HG03095 (cell line): ENCODE results near the gene GIN1.
"Not testable (repeated sequence)": the region's sequence is repeated elsewhere in the genome, so short reads cannot be mapped to it uniquely, and the experiment has no call there.

Experiments
- ATAC-seq: cut with Tn5 transposase; IDR thresholded peaks from one replicate; pipeline ENCODE4 v1.9.1; 2021; ENCODE audit warnings: moderate library complexity; ENCODE audit not compliant: unreplicated experiment

The GIN1 gene

DNA sequence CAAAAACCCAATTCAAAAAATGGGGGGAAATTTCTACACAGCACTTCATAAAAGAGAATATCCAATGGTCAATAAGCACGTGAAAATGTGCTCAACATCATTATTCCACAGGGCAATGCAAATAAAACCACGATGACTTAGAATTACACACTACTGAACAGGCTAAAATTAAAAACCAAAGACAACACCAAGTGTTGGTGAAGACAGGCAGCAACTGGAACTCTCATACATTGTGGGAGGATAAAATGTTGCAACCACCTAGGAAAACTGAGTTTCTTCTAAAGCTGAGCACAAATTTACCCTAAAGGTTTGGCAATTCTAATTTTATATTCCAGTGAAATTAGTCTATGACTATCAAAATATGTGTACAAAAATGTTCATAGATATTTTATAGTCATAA lies 9.5 kb downstream of the GIN1 start:
- no peak for ATAC-seq

DNA sequence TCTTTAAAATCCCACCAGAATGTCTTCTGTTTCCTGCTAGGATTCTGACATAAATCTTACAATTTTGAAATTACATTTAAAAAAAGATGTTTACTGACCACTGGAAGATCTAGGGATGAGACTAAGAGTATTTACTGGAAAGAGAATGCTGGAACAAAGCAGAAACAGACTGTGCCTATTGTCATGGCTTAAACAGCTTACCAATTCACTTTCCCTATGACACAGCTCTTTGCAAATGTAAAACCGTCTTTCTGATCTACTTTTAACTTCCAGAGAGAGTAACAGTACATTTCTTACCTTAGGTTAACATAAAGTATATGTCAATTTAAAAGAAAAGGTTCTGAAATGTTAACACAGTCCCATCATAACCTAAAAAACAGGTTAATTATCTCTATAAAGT lies 10.7 kb downstream of the GIN1 start:
- no peak for ATAC-seq

DNA sequence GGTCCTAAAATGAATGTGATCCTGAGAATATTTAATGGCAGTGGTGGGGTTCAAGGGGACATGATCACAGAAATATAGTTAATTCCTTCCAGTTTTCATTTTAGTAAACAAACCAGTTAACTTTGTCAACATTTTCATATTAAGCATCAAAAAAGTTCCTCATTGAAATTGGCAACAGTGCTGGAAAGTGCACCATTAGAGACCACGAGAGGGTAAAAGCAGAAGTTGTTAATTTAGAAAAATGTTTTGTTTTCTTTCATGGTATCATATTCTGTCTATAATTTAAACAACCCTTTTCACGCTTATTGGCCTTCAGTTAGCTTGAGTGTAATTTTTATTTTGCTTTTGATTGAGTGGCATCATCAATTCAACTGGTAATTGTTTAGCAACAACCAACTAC lies 11.9 kb downstream of the GIN1 start:
- ATAC-seq: no peak

DNA sequence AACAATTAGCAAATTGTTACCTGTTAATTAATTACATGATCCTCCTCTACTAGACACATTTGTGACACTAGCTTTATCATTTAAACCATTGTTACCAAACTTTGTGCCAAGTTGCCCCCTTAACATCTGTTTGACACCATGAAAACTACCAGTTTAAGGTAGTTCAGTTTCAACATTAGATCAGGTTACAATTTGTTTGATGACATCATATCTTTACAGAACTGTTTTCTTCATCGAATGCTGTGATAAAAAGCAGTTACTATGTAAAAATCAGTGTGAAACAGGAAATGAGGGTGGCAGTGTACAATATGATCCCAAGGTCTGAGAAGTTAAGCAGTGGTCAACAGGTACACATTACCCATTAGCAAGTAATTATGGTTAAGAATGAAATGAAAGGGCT lies 17.7 kb downstream of the GIN1 start:
- ATAC-seq: no peak

DNA sequence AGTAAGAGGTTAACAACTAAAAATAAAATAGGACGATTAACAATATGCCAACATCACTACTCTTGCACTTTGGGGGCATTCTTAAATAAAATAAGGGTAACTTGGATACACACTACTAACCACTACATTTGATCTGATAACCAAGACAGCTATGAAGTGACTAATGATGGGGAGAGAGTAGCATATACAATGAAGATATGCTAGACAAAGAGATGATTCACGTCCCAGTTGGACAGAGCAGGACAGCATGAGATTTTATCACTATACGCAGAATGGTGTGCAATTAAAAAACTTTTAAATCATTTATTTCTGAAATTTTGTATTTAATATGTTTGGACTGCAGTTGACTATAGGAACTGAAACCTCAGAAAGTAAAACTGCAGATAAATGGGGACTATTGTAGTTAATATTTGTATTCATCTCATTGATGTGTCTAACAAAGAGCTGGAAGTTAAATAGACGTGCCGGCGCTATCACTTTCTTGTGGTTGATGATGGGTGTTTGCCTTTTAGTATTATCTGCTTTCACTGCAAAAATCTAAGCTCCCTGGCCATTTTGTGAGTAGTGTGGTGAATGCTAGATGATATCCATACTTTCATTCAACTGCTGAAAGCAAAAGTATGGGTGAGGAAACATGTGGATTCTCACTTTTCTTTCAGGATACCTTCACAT lies 18.7 kb downstream of the GIN1 start:
- no peak for ATAC-seq

DNA sequence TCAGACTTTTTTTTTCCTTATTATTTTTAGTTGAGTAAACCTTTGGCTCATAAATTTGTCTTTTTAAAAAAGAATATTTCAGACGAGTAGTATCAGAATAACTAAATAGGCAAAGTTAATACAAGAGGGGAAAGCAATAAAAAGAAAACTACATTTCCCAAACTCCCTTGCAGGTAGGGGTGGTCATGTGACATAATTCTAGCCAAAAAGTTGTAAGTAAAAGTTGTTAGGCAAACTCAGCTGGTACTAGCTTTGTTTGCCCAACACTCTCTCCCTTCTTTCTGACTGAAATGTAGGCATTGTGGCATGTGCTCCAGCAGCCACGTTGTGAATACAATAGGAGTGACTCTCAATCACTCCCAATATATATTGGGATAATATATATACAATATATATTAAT lies 20.9 kb downstream of the GIN1 start:
- no peak for ATAC-seq

DNA sequence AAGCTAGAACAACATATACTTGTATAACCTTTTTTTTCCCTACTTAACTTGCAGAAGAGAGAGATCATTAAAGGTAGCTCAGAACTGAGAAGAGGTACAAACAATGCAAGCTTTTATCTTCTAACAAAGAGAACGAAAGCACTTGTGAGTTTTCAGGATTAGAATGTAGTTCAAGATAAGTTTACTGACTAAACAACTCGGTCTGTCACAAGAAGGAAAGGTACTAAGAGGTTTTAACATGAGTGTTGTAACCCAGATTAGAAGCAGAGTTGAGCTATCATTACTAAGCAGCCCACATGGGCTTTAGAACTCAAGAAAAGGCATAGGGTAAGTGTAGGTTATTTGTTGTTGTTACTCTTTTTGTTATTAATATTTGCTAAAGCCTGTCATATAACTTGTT lies 25.2 kb downstream of the GIN1 start:
- ATAC-seq: no peak

DNA sequence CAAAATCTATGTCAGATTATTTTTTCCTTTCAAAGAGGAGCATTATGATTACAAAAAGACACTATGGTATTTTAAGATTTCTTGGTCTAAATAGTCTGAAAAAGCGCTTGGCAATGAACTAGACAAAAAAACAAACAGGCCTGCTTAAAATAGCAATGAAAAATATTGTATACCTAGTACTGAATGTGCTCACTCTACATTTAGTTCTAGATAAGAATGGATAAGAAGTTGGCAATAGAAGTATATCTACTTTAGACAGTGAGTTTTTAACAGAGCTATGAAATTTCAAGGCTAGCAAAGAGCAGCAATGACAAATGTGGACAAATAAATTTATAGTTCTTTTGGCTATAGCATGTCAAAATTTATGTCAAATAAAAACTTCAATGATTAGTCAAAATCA lies 26.2 kb downstream of the GIN1 start:
- no peak for ATAC-seq

DNA sequence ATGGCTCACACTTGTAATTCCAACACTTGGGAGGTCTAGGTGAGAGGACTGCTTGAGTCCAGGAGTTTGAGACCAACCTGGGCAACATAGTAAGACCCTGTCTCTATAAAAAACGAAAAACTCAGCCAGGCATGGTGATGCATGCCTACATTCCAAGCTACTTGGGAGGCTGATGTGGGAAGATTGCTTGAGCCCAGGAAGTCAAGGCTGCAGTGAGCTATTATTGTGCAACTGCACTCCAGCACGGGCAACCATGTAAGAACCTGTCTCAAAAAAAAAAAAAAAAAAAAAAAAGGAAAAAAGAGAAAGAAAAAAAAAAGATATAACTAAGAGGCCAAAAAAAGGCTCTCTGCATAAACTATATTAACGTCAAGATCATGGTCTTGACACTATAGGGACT lies 27.3 kb downstream of the GIN1 start:
- no peak for ATAC-seq

DNA sequence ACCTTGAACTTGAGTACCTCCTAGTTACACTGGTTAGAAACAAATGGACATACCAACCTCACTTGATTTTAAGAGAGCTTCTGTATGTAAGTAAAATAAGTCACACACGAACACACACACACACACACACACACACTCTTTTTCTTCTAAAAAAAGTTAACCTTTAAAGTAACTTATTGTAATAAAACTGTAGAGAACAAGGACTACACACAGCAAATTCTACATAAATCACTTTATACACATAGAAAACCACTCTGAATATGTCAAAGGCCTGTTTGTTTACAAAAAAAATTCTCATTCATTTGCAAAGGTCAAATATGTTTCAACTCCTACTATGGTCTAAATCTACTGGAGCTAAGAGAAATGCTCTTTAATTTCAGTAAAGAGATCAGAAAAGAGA lies 29.1 kb downstream of the GIN1 start:
- no peak for ATAC-seq

DNA sequence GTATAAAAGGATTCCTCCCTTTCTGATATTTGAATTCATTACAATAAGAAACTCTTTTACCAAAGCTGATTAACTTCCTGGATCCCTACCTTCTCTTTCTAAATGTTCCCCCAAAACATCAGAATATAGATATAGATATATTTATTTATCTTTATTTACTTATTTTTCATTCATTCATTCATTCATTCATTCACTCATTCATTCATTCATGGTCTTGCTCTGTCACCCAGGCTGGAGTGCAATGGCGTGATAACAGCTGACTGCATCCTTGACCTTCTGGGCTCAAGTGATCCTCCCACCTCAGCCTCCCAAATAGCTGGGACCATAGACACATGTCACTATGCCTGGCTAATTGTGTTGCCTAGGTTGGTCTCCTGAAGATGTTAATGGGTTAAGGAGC lies 30.7 kb downstream of the GIN1 start:
- ATAC-seq: no peak

DNA sequence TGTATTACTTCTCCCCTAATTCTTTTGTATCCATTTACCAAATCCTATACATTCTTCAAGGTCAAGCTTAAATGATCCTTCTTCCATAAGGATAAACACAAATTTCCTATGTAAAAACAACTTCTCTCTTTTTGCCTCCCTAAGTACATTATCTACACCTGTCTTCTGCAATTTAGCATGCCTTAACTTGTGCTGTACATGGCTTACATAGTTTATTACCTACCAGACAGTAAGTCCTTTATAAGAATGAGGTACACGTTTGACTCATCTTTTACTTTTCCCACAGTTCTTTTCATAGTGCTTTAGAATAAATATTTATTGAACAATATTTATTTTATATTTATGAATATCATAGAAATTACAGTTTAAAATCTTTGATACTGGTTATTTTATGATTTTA lies 33.4 kb downstream of the GIN1 start:
- ATAC-seq: no peak

DNA sequence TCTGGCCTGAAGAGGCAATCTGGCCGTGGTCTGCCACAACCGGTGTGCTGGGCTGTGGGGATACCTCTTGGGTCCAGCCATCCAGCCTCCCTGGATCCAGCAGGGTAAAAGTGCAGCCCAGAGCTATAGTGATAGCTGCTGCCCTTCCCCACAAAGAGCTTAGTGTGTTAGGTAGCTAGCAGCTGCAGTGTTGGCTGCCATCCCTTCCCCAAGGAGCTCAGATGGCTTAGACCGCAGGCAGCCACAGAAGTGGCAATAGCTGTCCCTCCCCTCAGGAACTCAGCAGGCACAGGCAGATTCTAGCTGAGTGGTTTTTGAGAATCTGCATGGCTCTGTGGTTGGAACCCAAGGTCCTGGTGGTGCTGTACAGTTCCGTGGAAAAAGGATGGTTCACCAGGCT lies 40.1 kb downstream of the GIN1 start:
- ATAC-seq: no peak

DNA sequence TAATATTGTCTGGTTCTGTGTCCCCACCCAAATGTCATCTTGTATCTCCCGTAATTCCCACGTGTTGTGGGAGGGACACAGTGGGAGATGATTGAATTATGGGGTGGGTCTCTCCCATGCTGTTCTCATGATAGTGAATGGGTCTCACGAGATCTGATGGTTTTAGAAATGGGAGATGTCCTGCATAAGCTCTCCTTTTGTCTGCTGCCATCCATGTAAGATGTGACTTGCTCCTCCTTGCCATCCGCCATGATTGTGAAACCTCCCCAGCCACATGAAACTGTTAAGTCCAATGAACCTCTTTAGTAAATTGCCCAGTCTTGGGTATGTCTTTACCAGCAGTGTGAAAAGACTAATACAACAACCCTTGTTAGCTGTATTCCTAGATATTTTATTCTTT lies 44.5 kb downstream of the GIN1 start:
- ATAC-seq: no peak

DNA sequence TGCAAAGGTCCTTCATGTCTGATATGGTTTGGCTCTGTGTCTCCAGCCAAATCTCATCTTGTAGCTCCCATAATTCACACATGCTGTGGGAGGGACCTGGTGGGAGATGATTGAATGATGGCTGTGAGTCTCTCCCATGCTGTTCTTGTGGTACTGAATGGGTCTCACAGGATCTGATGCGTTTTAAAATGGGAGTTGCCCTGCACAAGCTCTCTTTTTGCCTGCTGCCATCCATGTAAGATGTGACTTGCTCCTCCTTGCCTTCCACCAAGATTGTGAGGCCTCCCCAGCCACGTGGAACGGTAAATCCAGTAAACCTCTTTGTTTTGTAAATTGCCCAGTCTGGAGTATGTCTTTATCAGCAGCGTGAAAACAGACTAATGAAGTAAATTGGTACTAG lies 46.4 kb downstream of the GIN1 start:
- not testable (repeated sequence) for ATAC-seq

DNA sequence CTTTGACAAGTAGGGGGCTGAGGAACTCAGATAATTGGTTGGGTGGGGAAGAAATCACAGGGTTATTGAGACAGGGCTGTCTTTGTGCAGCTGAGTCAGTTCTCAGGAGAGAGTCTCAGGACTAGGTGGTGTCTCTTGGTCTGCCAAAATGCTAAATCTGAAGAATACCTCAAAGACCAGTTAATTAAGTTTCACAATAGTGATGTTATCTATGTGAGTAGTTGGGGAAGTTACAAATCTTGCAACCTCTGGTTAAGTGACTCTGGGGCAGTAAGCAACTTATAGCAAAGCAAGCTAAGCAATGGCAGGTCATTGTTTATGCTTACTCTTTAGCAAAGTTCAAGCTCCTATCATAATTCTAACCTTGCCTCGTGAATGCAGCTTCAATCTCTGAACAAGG lies 53.6 kb downstream of the GIN1 start:
- no peak for ATAC-seq

DNA sequence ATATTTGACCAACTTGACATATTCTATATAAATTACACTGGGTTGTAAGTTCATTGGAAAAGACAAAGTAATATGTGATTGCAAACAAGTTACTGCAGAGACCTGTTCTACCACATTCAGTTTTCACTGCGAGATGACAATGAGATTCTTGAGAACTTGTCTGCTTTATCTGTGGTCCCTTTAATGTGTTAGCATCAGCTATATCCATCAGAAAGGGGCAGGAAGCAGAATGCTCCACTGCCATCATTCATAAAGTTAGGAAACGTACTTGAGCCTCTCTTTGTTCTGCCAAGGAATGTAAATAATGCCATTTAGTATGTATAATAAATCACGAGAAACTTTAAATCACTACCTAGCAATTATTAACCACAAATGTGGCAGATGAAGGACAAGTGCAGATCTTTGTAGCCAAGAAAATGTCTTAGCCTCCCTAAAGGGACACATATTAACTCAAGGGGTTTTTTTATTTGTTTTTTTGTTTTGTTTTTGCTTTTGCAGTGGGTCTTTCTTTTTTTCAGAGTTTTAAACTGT lies 59.4 kb downstream of the GIN1 start:
- ATAC-seq: no peak

DNA sequence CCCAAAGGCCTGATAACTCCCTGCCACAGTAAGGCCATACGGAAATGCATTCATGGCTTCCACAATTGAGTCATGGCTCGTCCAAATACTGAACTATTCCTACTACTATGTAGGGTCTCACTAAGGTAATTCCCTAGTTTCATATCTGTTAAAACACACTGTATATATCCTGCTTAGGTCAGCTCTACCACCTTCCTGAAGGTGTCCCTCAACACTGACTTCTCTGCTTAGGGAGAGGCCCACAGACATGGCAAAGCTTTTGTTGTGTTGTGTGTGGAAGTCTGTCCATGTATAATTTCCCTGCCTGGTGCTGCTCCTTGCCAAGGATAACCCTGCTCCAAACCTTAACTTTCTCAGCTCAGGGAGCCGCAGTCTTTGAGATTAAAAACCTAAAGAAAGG lies 60.4 kb downstream of the GIN1 start:
- ATAC-seq: no peak

DNA sequence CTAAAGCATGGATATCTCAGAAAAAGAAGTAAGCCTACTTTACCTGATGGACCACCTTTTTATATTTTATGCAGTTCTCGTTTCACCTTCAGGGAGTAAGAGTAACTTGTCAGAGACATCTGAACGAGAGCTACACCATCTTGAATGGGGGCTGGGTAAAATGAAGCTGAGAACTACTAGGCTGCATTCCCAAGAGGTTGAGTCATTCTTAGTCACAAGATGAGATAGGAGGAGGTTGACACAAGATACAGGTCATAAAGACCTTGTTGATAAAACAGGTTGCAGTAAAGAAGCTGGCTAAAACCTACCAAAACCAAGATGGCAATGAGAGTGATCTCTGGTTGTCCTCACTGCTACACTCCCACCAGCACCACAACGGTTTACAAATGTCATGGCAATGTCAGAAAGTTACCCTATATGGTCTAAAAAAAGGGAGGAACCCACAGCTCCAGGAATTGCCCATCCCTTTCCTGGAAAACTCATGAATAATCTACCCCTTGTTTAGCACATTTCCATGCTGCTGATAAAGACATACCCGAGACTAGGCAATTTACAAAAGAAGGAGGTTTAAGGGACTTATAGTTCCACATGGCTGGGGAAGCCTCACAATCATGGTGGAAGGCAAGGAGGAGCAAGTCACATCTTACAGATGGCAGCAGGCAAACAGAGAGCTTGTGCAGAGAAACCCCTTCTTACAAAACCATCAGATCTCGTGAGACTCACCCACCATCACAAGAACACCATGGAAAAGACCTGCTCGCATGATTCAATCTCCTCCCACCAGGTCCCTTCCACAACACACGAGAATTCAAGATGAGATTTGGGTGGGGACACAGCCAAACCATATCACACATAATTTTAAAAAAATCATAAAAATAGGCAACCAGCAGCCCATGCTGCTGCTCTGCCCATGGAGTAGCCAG lies 62.5 kb downstream of the GIN1 start:
- no peak for ATAC-seq

DNA sequence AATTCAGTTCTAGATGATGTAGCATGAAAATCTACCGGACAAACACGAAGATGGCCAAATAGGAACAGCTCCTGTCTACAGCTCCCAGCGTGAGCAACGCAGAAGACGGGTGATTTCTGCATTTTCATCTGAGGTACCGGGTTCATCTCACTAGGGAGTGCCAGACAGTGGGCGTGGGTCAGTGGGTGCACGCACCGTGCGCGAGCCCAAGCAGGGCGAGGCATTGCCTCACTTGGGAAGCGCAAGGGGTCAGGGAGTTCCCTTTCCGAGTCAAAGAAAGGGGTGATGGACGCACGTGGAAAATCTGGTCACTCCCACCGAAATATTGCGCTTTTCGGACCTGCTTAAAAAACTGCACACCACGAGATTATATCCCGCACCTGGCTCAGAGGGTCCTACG lies 73.2 kb downstream of the GIN1 start:
- ATAC-seq: not testable (repeated sequence)

DNA sequence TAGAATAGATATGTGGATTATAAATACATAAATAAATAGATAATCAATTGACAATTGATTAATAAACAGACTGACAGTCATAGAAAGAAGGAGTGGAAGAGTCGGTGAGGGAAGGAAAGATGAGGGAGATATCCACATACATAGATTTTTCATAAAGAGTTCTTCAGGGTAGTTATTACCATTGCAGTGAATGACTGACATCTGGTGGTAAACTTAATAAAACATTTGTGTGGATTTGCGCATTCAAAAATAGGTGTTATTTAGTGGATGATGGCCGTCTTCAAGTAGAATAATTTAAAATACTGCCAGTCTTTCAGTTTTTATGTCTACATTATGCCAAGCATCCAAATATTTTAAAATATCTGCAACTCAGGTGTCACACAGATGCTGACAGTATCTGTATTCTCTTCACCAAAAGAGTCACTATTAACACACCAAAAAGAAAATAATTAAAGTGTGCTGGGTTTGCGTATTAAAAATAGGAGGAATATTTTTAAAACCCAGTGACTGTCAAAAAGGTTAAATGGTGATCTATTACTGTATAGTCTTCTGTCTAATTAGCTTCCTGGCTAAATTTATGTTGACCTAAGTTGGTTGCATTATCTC lies 78.8 kb downstream of the GIN1 start:
- no peak for ATAC-seq
